Islet precursor cell (in vitro differentiated cells): ENCODE data around the gene FCN3.
"Not testable (repeated sequence)": the region's sequence is repeated elsewhere in the genome, so short reads cannot be mapped to it uniquely, and the experiment has no call there.

Experiments
- DNase-seq: peaks from one replicate; pipeline ENCODE4 v3.0.0-alpha.2; 2018

FCN3 gene

GRCh38 chr1:27398405-27399149, 24.0 kb upstream of the FCN3 start:
- DNase-seq, result no peak

- DNase-seq, result peak; percentile 53
Observed at GRCh38 chr1:27397749-27398148, 23.1 kb upstream of the FCN3 start.

- DNase-seq, result no peak
Observed at GRCh38 chr1:27397110-27397509, 22.5 kb upstream of the FCN3 start.

- DNase-seq, result peak; percentile 91
Observed at GRCh38 chr1:27395441-27396195, 21.0 kb upstream of the FCN3 start.

- DNase-seq, result no peak
Observed at GRCh38 chr1:27394925-27395324, 20.3 kb upstream of the FCN3 start.

GRCh38 chr1:27394282-27394658, 19.6 kb upstream of the FCN3 start:
- DNase-seq, result no peak

DNA sequence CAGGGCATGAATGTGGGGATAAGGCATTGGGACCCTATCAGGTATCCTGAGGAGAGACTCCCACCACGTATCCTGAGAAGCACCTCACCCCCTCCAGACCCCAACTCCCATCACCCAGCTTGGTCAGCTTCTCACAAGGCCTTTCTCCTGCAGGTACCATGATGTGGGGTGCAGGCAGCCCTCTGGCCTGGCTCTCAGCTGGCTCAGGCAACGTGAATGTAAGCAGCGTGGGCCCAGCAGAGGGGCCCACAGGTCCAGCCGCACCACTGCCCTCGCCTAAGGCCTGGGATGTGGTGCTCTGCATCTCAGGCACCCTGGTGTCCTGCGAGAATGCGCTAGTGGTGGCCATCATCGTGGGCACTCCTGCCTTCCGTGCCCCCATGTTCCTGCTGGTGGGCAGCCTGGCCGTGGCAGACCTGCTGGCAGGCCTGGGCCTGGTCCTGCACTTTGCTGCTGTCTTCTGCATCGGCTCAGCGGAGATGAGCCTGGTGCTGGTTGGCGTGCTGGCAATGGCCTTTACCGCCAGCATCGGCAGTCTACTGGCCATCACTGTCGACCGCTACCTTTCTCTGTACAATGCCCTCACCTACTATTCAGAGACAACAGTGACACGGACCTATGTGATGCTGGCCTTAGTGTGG, 19.1 kb upstream of the FCN3 start:
- no peak for DNase-seq

GRCh38 chr1:27392778-27393635, 18.4 kb upstream of the FCN3 start:
- DNase-seq, result no peak

DNA sequence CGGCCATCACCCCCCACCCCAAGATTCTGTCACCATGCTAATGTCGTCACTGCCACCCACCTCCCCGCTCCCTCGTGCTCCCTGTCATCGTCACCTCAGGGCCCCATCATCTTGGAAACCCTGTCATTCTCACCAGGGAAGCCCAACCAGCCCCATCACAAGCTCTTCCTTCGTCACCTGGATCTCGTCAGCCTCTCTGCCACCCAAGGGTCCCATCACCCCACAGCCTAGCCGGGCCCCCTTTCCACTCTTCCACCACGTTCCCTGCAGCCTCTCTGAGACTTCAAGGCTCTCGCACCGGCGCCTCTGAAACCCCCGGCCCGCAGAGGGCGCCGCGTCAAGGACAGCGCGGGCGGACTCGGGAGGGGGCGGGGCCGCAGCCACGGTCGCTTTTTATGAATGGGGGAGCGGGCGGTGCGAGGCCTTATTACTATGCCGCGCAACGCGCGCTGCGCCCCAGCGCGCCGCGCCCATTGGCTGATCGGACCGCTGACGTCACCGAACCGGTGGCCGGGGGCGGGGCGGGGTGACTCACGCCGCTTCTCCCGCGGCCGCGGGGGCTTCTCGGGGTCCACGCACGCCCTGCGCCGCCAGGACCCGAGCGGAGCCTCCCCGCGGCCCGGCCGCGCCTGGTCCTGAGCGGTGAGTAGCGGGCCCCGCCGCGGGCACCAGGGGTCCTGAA, 17.6 kb upstream of the FCN3 start, which contains the start of gene GPR3:
Gene GPR3 (plus strand): TSS at position 527 of the 682 bp plus-strand sequence. CDS start 1,177 bp downstream, outside the sequence.
- DNase-seq, result peak; percentile 95

GRCh38 chr1:27391511-27392095, 17.0 kb upstream of the FCN3 start:
- no peak for DNase-seq

GRCh38 chr1:27388337-27389005, 13.8 kb upstream of the FCN3 start:
- peak; percentile 87 for DNase-seq

- DNase-seq, result not testable (repeated sequence)
Observed at GRCh38 chr1:27384797-27385196, 10.2 kb upstream of the FCN3 start.

DNA sequence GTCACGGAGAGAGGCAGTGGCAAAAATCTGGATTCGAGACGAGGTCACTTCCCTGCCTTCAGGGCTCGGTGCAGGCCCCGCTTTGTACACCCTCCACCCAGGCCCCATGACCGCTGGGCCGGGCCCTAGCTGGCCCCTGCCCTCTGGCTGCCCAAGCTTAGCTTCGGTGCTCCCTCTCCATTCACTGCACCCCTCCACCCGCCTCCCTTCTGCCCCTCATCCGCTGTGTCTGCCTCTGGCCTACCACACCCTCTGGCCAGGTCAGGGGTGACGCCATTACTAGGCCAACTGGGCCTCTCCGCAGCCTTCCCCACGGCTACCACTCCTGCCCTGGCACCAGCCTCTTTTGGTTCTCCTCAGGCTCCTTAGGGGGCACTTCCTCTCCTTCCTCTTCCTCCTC, 9.0 kb upstream of the FCN3 start:
- no peak for DNase-seq

GRCh38 chr1:27383039-27383605, 8.5 kb upstream of the FCN3 start, which contains the start of gene CD164L2:
Gene CD164L2 (minus strand): TSS chr1:27383333. CDS start chr1:27383239, 94 bp downstream.
- DNase-seq, result peak; percentile 82

- no peak for DNase-seq
Observed at GRCh38 chr1:27381969-27382762, 7.5 kb upstream of the FCN3 start.

DNA sequence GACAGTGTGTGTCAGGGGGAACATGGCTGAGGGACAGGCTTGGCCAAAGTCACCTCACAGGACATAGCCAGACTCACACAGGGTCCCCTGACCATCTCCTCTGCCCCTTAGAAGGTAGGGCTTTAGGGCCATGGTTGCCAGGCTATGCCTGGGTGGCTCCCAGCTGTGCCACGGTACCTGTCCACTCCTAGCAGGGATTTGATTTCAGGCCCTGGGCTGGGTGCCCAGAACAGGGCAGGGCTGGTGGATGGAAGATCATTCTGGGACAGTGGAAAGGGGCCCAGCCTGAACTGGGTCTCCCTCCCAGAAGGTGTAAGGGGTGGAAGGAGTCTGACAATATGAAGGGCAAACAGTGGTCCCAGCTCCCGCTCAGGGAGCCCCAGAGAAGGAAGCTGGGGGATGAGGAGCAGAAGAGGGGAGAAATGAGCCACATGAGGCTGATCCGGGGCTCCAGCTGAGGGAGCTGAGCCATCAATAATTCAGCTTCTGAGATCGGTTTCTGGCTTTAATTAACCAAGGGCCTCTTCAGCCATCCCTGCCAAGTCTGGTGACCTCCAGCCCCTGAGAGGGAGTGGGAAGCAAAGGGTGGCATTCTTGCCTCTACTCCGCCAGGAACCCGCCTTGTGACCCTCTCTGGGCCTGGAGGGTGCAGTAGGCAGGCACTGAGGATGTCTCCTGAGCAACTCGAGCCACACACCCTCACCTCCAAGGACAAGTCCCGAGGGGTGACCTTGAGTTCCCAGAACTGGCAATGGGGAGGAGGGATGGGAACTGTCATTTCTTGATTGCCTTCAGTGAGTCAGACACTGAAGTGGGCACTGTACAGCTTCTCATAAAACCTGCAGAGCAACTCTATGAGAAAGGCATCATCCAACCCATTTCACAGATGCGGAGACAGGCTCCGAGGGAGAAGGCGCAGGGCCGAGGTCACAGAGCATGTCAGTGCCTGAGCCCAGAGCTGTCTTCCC, 6.4 kb upstream of the FCN3 start:
- DNase-seq, result no peak

DNA sequence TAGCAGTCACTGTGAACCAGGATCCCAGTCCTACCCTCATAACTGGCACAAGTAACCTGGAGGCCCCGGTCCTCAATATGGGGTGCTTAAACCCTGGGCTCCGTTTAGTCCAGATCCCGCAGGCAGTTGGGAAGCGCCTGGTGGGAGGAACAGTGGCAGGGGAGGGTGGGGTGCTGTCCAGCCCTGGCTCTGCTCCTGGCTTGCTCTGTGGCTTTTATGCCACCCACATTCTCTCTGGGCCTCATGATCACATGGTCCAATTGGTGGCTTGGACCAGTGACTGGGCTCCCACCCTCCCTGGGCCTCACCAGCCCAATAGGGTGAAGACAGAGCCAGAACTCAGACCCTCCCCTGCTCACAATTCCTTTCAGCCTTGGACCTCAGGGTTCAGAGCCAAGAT, 5.6 kb upstream of the FCN3 start:
- DNase-seq, result no peak

GRCh38 chr1:27379564-27380122, 5.0 kb upstream of the FCN3 start:
- no peak for DNase-seq
